ENCODE measurements around the gene CPNE2. TPM values are rescaled to one million over a fixed set of nuclear protein-coding genes. Genes with fewer than 3 reads are reported as not detected.
"Not testable (repeated sequence)": the region's sequence is repeated elsewhere in the genome, so short reads cannot be mapped to it uniquely, and the experiment has no call there.

The CPNE2 gene
- total RNA-seq, 4 donors from 2014 or later, result 12.5 to 18.9 (median 14.9) TPM

- no peak overlapping the region for H3K4me3 ChIP-seq (ENCODE audit: low read depth, poor library complexity, severe bottlenecking)
- intact Hi-C loops (cut with DNase I; ENCODE audit: low total_unique reads), result no loop called here
- WGBS, 2 donors, result 82 to 84% methylated on average over 8 to 9 of the region's 9 CpGs
- TF ChIP-seq POLR2A (IDR thresholded peaks at IDR 0.05) (no peak), CTCF (IDR thresholded peaks at IDR 0.05) (no peak)
- no peak for DNase-seq (ENCODE audit: low spot score in 2 of 2)
These were observed 34.0 kb upstream of the CPNE2 start for GRCh38 chr16:57058291-57058861.

- TF ChIP-seq CTCF (IDR thresholded peaks at IDR 0.05), result peak in 1 of 3 donors; percentile 14
- no peak for TF ChIP-seq POLR2A (IDR thresholded peaks at IDR 0.05)
- no peak overlapping the region for H3K4me3 ChIP-seq (ENCODE audit: low read depth, poor library complexity, severe bottlenecking)
- 63 to 72% methylated on average over 9 of the region's 9 CpGs for WGBS, 2 donors
- DNase-seq (ENCODE audit: low spot score in 2 of 2), result no peak
- intact Hi-C loops (cut with DNase I; ENCODE audit: low total_unique reads), result no loop called here
These were observed 31.9 kb upstream of the CPNE2 start for GRCh38 chr16:57060323-57061083.

- no peak overlapping the region for H3K4me3 ChIP-seq (ENCODE audit: low read depth, poor library complexity, severe bottlenecking)
- WGBS, 2 donors, result 20 to 44% methylated on average over 10 of the region's 11 CpGs
- TF ChIP-seq POLR2A (IDR thresholded peaks at IDR 0.05) (no peak), CTCF (IDR thresholded peaks at IDR 0.05) (no peak)
- peak; percentile 81 to 96 for DNase-seq (ENCODE audit: low spot score in 2 of 2)
- intact Hi-C loops (cut with DNase I; ENCODE audit: low total_unique reads), result no loop called here
These were observed 31.1 kb upstream of the CPNE2 start for GRCh38 chr16:57061084-57061905.

GRCh38 chr16:57062329-57062728 lies 30.1 kb upstream of the CPNE2 start:
- DNase-seq (ENCODE audit: low spot score in 2 of 2), result no peak
- intact Hi-C loops (cut with DNase I; ENCODE audit: low total_unique reads), result no loop called here
- H3K4me3 ChIP-seq (ENCODE audit: low read depth, poor library complexity, severe bottlenecking), result no peak overlapping the region
- TF ChIP-seq CTCF (IDR thresholded peaks at IDR 0.05) (no peak), POLR2A (IDR thresholded peaks at IDR 0.05) (no peak)
- 71 to 75% methylated on average over 8 of the region's 8 CpGs for WGBS, 2 donors

GRCh38 chr16:57063189-57063588 lies 29.2 kb upstream of the CPNE2 start:
- WGBS, 2 donors, result 89 to 91% methylated on average over 8 of the region's 8 CpGs
- H3K4me3 ChIP-seq (ENCODE audit: low read depth, poor library complexity, severe bottlenecking); DNase-seq (ENCODE audit: low spot score in 2 of 2); intact Hi-C loops (cut with DNase I; ENCODE audit: low total_unique reads): not testable (repeated sequence)

- DNase-seq (ENCODE audit: low spot score in 2 of 2), result no peak
- H3K4me3 ChIP-seq (ENCODE audit: low read depth, poor library complexity, severe bottlenecking), result no peak overlapping the region
- intact Hi-C loops (cut with DNase I; ENCODE audit: low total_unique reads), result no loop called here
- 90% methylated on average over 5 of the region's 5 CpGs for WGBS, 2 donors
- no peak for TF ChIP-seq CTCF (IDR thresholded peaks at IDR 0.05)
- no peak for TF ChIP-seq POLR2A (IDR thresholded peaks at IDR 0.05)
These were observed 27.4 kb upstream of the CPNE2 start for GRCh38 chr16:57064995-57065394.

Data from lower leg skin (tissue), 4 donors.